NCI-H748 (cell line): ENCODE results near the gene ELANE.
"Not testable (repeated sequence)": the region's sequence is repeated elsewhere in the genome, so short reads cannot be mapped to it uniquely, and the experiment has no call there.

Source experiments
- DNase-seq: peaks from one replicate; lab custom pipeline; 2025; ENCODE audit not compliant: unreplicated experiment; lab: John Stamatoyannopoulos, UW

ELANE gene

DNA sequence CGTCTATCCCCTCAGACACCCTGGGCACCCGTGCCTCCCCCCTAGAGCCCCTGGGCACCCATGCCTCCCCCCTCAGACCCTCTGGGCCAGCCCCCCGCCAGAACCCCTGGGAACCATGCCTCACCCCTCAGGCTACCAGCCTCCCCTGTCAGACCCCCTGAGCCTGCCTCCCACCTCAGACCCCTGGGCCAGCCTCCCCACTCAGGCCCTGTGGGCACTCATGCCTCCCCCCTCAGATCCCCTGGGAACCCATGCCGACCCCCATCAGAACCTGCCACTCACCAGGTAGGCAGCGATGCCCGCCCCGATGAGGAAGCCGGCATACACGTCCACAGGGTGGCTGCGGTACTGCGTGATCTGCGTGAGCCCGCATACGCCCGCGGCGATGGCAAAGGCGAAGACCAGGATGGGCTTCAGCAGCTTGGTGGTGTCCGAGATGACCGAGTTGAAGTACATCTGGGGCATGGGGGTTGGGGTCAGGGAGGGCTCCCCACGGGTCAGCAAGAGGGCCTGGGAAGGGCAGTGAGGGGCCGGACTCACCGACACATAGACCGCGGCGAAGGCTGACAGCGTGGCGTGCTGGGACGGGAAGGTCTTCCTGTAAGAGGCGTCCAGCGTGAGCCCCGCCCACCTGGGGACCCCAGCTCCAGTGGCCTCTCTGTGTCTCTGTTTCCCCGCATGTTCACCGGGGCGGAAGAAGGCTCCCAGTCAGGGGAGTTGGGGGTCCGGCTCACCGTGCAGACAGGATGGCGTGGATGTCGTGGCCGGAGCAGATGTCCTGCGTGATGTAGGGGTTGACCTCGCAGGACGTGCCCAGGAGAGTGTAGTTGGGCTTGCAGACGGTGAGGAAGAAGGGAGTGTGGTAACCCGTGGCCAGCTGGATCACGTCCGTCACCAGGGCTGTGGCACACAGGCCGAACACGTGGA lies 37.7 kb upstream of the ELANE start:
- DNase-seq, result no peak

GRCh38 chr19:815079-815774 lies 36.9 kb upstream of the ELANE start:
- DNase-seq, result no peak

DNA sequence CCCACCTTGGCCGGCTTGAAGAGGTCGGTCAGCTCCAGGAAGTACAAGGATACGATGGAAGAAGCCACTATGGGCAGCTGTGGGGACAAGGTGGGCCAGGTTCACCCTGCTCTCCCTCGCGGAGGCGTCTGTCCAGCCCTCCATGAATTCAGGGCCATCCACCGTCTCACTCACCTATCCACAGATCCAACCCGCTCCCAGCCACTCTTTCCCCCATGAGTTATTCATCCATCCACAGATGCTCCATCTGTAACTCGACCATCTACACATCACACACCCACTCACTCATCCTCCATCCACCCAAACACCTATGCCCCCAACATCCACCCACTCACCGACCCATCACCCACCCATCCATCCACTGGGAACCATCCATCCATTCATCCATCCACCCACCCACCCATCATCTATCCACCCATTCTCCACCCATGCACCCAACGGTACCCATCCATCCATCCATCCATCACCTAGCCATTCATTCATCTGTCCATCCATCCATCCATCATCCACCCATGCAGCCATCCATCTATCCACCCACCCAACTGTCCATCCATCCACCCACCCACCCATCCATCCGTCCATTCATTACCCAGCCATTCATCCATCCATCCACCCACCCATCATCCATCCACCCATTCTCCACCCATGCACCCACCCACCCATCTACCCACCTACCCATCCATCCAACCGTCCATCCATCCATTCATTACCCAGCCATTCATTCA lies 36.2 kb upstream of the ELANE start:
- DNase-seq, result no peak

DNA sequence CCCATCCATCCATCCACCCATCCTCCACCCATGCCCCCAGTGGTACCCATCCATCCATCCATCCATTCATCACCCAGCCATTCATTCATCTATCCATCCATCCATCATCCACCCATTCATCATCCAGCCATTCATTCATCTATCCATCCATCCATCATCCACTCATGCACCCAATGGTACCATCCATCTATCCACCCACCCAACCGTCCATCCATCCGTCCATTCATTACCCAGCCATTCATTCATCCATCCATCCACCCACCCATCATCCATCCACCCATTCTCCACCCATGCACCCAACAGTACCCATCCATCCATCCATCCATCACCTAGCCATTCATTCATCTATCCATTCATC lies 35.6 kb upstream of the ELANE start:
- DNase-seq, result no peak

- DNase-seq, result not testable (repeated sequence)
Measured at GRCh38 chr19:820212-820611, 31.9 kb upstream of the ELANE start.

GRCh38 chr19:821231-821824 lies 30.8 kb upstream of the ELANE start:
- peak; percentile 13 for DNase-seq

DNA sequence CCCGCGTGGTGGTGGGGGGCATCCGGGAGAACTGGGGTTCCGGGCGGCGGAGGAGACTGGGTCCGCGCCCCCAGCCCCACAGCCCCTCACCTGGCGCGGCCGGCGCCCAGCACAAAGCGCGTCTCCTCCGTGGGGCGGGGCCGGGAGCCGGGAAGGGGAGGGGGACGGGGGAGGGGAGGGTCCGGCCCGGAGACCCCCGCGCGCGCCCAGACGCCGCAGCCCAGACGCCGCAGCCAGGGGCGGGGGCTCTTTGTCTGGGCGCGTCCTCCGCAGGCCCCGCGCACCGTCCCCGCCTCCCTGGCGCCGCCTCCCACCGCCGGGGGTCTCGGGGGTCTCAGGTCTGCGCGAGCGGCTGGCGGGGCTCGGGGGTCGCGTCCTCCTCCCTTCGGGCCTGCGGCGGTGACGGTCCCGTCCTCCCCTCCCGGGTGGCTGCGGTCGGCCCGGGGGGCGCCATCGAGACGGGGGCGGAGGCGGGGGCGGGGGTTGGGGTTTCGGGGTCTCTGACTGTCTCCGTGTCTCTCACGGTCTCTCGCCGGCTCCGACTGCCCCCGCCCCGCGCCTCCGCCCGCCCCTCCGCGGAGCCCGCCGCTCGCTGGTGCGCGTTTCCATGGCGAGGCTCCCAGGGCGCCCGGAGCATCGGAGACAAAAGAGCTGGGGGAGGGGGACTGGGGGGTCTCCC lies 30.1 kb upstream of the ELANE start, which contains the start of gene PLPPR3:
Gene PLPPR3 (minus strand): TSS at position 131 of the 679 bp plus-strand sequence. CDS start 396 bp downstream, outside the sequence.
- peak; percentile 48 for DNase-seq

DNA sequence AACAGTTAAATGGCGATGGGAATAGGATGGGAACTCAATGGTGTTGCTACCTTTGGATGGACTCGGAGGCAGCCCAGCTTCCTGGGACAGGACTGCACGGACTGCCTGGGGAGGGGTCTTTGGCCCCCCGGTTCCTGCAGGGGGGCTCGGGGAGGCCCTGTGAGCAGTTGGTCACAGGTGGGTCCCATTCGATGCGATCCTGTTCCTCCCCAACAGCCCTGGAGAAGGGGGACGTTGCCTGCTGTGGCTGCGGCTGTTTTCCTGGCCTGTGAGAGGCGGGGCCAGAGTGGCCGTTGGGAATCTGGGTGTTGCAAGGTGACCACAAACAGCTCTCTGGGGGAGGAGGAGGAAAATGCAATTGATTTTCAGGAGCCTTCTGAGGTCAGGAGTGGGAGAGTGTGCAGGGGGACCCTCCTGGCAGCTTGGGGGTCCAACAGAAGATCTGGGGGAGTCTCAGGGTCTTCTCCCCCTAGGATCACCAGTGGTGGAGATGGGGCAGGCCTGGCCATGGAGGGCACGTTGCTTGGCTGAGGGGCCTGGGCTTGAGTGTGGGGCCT lies 28.5 kb upstream of the ELANE start:
- DNase-seq, result no peak

GRCh38 chr19:824885-825284 lies 27.2 kb upstream of the ELANE start:
- no peak for DNase-seq

GRCh38 chr19:825897-826644 lies 26.0 kb upstream of the ELANE start:
- no peak for DNase-seq

GRCh38 chr19:827314-827709 lies 24.8 kb upstream of the ELANE start:
- no peak for DNase-seq

- DNase-seq, result no peak
Measured at GRCh38 chr19:827710-828321, 24.3 kb upstream of the ELANE start, which contains the start of gene AZU1. TSS of gene AZU1 (plus strand) at chr19:827837. CDS start at chr19:827847, 10 bp downstream.

- no peak for DNase-seq
Measured at GRCh38 chr19:829129-829758, 22.9 kb upstream of the ELANE start.

GRCh38 chr19:831407-832369 lies 20.4 kb upstream of the ELANE start:
- DNase-seq, result no peak

DNA sequence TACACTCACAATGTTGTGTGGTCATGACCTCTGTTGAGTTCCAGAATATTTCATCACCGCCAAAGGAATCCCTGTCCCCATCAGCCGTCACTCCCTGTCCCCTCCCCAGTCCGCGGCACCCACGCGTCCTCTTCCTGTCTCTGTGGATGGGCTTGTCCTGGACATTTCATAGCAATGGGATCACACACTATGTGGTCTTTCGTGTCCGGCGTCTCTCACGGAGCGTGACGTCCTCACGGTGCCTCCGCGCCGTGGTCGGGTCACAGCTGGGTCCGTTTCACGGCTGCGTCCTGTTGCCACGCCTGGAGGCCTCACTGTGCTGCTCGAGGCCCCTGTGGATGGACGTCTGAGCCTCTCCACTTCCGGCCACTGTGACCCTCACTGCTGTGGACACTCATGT lies 17.9 kb upstream of the ELANE start:
- no peak for DNase-seq

DNA sequence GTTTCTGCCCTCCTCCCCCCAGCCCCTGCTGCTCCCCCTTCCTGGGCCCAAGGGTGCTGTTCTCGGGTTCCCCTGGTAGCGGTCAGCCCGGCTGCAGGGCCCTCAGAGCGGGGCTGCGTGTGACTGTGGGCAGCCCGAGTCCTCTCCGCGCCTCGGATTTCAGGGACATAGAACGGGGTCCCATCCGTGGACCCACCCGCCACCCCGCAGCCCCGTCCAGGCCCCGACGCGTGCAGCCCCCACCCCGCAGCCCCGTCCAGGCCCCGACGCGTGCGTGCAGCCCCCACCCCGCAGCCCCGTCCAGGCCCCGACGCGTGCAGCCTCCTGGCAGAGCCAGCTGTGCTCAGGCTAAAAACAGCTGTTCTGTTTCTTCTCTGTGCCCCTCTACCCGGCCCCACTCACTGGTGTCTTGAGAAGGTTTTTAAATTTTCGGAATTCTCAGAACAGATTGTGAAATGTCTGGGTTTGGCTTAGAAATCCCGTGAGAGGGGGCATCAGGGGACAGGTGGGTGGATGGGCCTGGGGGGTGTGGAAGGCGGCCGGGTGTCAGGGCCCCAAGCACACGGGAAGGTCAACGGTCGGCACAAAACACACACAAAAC lies 16.8 kb upstream of the ELANE start:
- no peak for DNase-seq
